ENCODE measurements around the gene LRRC59.
"Not testable (repeated sequence)": the region's sequence is repeated elsewhere in the genome, so short reads cannot be mapped to it uniquely, and the experiment has no call there.

The LRRC59 gene

GRCh38 chr17:50424996-50425681, 27.8 kb upstream of the LRRC59 start:
- DNase-seq (ENCODE audit: low read depth in 2 of 2), result no peak

GRCh38 chr17:50424246-50424995, 27.1 kb upstream of the LRRC59 start:
- no peak for DNase-seq (ENCODE audit: low read depth in 2 of 2)

- no peak for DNase-seq (ENCODE audit: low read depth in 2 of 2)
Measured at GRCh38 chr17:50423553-50424159, 26.3 kb upstream of the LRRC59 start.

GRCh38 chr17:50422738-50423137, 25.4 kb upstream of the LRRC59 start:
- DNase-seq (ENCODE audit: low read depth in 2 of 2), result no peak

- DNase-seq (ENCODE audit: low read depth in 2 of 2), result no peak
Measured at GRCh38 chr17:50421308-50422051, 24.2 kb upstream of the LRRC59 start.

GRCh38 chr17:50420419-50421112, 23.2 kb upstream of the LRRC59 start:
- DNase-seq (ENCODE audit: low read depth in 2 of 2), result no peak

GRCh38 chr17:50419577-50419976, 22.3 kb upstream of the LRRC59 start:
- not testable (repeated sequence) for DNase-seq (ENCODE audit: low read depth in 2 of 2)

- DNase-seq (ENCODE audit: low read depth in 2 of 2), result no peak
Measured at GRCh38 chr17:50414808-50415207, 17.5 kb upstream of the LRRC59 start.

GRCh38 chr17:50412188-50412732, 14.9 kb upstream of the LRRC59 start:
- DNase-seq (ENCODE audit: low read depth in 2 of 2), result no peak

- no peak for DNase-seq (ENCODE audit: low read depth in 2 of 2)
Measured at GRCh38 chr17:50407921-50408320, 10.6 kb upstream of the LRRC59 start.

- DNase-seq (ENCODE audit: low read depth in 2 of 2), result no peak
Measured at GRCh38 chr17:50406578-50406977, 9.3 kb upstream of the LRRC59 start.

- not testable (repeated sequence) for DNase-seq (ENCODE audit: low read depth in 2 of 2)
Measured at GRCh38 chr17:50405351-50405750, 8.0 kb upstream of the LRRC59 start.

GRCh38 chr17:50399591-50399990, 2.3 kb upstream of the LRRC59 start:
- DNase-seq (ENCODE audit: low read depth in 2 of 2), result not testable (repeated sequence)

- DNase-seq (ENCODE audit: low read depth in 2 of 2), result not testable (repeated sequence)
Measured at GRCh38 chr17:50398672-50399071, 1.3 kb upstream of the LRRC59 start.

GRCh38 chr17:50397919-50398285, 579 bp upstream of the LRRC59 start:
- DNase-seq (ENCODE audit: low read depth in 2 of 2), result no peak

GRCh38 chr17:50396261-50397110, 837 bp downstream of the LRRC59 start:
- DNase-seq (ENCODE audit: low read depth in 2 of 2), result no peak

- DNase-seq (ENCODE audit: low read depth in 2 of 2), result no peak
Measured at GRCh38 chr17:50394711-50395110, 2.6 kb downstream of the LRRC59 start.

GRCh38 chr17:50393700-50394099, 3.6 kb downstream of the LRRC59 start:
- no peak for DNase-seq (ENCODE audit: low read depth in 2 of 2)

GRCh38 chr17:50392621-50393020, 4.7 kb downstream of the LRRC59 start:
- no peak for DNase-seq (ENCODE audit: low read depth in 2 of 2)

- DNase-seq (ENCODE audit: low read depth in 2 of 2), result no peak
Measured at GRCh38 chr17:50389534-50389933, 7.8 kb downstream of the LRRC59 start.
